Measurements from ENCODE around the gene ARHGAP15.

DNA sequence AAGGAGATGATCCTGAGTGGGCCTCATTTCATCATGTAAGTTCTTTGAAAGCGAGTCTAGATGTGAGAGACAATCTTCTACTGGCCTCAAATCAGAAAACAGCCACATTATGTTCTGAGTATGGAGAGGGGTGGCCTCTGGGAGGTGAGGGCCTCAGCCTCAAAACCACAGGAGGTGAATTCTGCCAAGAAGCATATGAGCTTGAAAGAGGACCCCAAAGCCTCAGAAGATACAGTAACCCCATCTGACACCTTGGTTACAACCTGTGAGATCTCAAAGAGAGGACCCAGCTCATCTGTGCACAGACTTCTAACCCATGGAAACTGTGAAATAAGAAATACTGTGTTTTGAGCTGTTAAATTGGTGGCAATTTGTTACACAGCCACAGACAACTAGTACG lies 200.1 kb downstream of the ARHGAP15 start:
- TF ChIP-seq, protein P1, sequence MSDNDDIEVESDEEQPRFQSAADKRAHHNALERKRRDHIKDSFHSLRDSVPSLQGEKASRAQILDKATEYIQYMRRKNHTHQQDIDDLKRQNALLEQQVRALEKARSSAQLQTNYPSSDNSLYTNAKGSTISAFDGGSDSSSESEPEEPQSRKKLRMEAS (IDR thresholded peaks at IDR 0.05) = no peak
- TF ChIP-seq TAF1 (IDR thresholded peaks at IDR 0.05; ENCODE audit: low read depth) = no peak
- no peak for TF ChIP-seq YY1 (IDR thresholded peaks at IDR 0.05; ENCODE audit: low read depth)
- TF ChIP-seq, protein P2, sequence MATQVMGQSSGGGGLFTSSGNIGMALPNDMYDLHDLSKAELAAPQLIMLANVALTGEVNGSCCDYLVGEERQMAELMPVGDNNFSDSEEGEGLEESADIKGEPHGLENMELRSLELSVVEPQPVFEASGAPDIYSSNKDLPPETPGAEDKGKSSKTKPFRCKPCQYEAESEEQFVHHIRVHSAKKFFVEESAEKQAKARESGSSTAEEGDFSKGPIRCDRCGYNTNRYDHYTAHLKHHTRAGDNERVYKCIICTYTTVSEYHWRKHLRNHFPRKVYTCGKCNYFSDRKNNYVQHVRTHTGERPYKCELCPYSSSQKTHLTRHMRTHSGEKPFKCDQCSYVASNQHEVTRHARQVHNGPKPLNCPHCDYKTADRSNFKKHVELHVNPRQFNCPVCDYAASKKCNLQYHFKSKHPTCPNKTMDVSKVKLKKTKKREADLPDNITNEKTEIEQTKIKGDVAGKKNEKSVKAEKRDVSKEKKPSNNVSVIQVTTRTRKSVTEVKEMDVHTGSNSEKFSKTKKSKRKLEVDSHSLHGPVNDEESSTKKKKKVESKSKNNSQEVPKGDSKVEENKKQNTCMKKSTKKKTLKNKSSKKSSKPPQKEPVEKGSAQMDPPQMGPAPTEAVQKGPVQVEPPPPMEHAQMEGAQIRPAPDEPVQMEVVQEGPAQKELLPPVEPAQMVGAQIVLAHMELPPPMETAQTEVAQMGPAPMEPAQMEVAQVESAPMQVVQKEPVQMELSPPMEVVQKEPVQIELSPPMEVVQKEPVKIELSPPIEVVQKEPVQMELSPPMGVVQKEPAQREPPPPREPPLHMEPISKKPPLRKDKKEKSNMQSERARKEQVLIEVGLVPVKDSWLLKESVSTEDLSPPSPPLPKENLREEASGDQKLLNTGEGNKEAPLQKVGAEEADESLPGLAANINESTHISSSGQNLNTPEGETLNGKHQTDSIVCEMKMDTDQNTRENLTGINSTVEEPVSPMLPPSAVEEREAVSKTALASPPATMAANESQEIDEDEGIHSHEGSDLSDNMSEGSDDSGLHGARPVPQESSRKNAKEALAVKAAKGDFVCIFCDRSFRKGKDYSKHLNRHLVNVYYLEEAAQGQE (IDR thresholded peaks at IDR 0.05; ENCODE audit: low read depth) = no peak
- TF ChIP-seq EP300 (IDR thresholded peaks at IDR 0.05; ENCODE audit: borderline replicate concordance) = no peak
- TF ChIP-seq, protein P3, sequence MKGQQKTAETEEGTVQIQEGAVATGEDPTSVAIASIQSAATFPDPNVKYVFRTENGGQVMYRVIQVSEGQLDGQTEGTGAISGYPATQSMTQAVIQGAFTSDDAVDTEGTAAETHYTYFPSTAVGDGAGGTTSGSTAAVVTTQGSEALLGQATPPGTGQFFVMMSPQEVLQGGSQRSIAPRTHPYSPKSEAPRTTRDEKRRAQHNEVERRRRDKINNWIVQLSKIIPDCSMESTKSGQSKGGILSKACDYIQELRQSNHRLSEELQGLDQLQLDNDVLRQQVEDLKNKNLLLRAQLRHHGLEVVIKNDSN (IDR thresholded peaks at IDR 0.05) = no peak
- no peak for TF ChIP-seq CREB1 (IDR thresholded peaks at IDR 0.05; ENCODE audit: low read depth)
- TF ChIP-seq CEBPB (IDR thresholded peaks at IDR 0.05) = no peak
- no peak for TF ChIP-seq ZBTB7A (IDR thresholded peaks at IDR 0.05; ENCODE audit: low read depth)
- TF ChIP-seq RAD21 (IDR thresholded peaks at IDR 0.05; ENCODE audit: low read depth) = no peak

Measured in Ishikawa (cell line).